C4-2B (cell line): Measurements from ENCODE around the gene ZNF768.
A peak's percentile ranks its signal among the peaks of the same experiment; 100 is the strongest.

Experiments used
- H3K27ac ChIP-seq: fragments of 450-650 bp; 2 replicates; pipeline ENCODE4 v1.5.1; 2017
- CTCF ChIP-seq: fragments of 450-650 bp; conservative IDR thresholded peaks from 2 replicates; pipeline ENCODE4 v1.5.1; 2017; ENCODE audit warnings: mild to moderate bottlenecking
- ZFX ChIP-seq: fragments of 450-650 bp; IDR thresholded peaks from 2 replicates; pipeline ENCODE4 v1.6.1; 2017

Gene ZNF768

GRCh38 chr16:30494709-30495108 is 31.7 kb downstream of the ZNF768 start:
- TF ChIP-seq CTCF (no peak), ZFX (no peak)
- H3K27ac ChIP-seq = no peak overlapping the region

GRCh38 chr16:30493941-30494488 is 32.4 kb downstream of the ZNF768 start:
- no peak for TF ChIP-seq ZFX
- TF ChIP-seq CTCF = no peak

GRCh38 chr16:30491744-30492308 is 34.5 kb downstream of the ZNF768 start:
- TF ChIP-seq CTCF = no peak
- no peak for TF ChIP-seq ZFX
- H3K27ac ChIP-seq = no peak overlapping the region

More at GRCh38 chr16:30493941-30494488, 32.4 kb downstream of the ZNF768 start:
- H3K27ac ChIP-seq = no peak overlapping the region

- H3K27ac ChIP-seq = no peak overlapping the region
- TF ChIP-seq CTCF = no peak
- TF ChIP-seq ZFX = no peak
Measured at GRCh38 chr16:30491229-30491628, 35.1 kb downstream of the ZNF768 start.

- H3K27ac ChIP-seq = no peak overlapping the region
- TF ChIP-seq CTCF (no peak), ZFX (no peak)
Measured at GRCh38 chr16:30490210-30490609, 36.2 kb downstream of the ZNF768 start.

- TF ChIP-seq CTCF (no peak), ZFX (no peak)
- peak overlapping the region; percentile 20; the same call in 1 of the 2 replicates for H3K27ac ChIP-seq
Measured at GRCh38 chr16:30488764-30489605, 37.4 kb downstream of the ZNF768 start.

- no peak overlapping the region for H3K27ac ChIP-seq
- TF ChIP-seq CTCF = no peak
- TF ChIP-seq ZFX = no peak
Measured at GRCh38 chr16:30485818-30486436, 40.4 kb downstream of the ZNF768 start.
